ENCODE results near the gene IARS1. TPM values are rescaled to one million over a fixed set of nuclear protein-coding genes. Genes with fewer than 3 reads are reported as not detected.

The IARS1 gene
- total and polyA plus RNA-seq, 2 of the 13 experiments (the other 11 are each of a cell fraction or from before 2014, with no cell fraction given) = 55.9 to 185 TPM

GRCh38 chr9:92325269-92325990 is 31.9 kb upstream of the IARS1 start, which contains the start of the genes CENPP and NOL8 (continued):
- peak; percentile 72; the same call in 1 of the 2 replicates for TF ChIP-seq SAFB2 (CRISPR knock-in tag; IDR thresholded peaks at IDR 0.05; ENCODE audit: borderline replicate concordance, low read depth)
- no peak for TF ChIP-seq LRRFIP1 (CRISPR knock-in tag; conservative IDR thresholded peaks at IDR 0.05)
- no peak for TF ChIP-seq SRSF4 (IDR thresholded peaks at IDR 0.05; ENCODE audit: low read depth, low read length, poor library complexity, severe bottlenecking)
- peak; percentile 31; the same call in 1 of the 2 replicates for TF ChIP-seq BCL6 (CRISPR knock-in tag; IDR thresholded peaks at IDR 0.05)
- no peak for TF ChIP-seq SKIL (CRISPR knock-in tag; IDR thresholded peaks at IDR 0.05; ENCODE audit: borderline replicate concordance)
- TF ChIP-seq ZFP36 (IDR thresholded peaks at IDR 0.05; ENCODE audit: borderline replicate concordance, low read depth, low read length, partially characterized antibody) = no peak
- peak; percentile 27; the same call in 1 of the 2 replicates for TF ChIP-seq ZMYM3 (CRISPR knock-in tag; IDR thresholded peaks at IDR 0.05)
- TF ChIP-seq SMAD1 (CRISPR knock-in tag; IDR thresholded peaks at IDR 0.05; ENCODE audit: borderline replicate concordance, low read depth) = no peak
- TF ChIP-seq, protein P1, sequence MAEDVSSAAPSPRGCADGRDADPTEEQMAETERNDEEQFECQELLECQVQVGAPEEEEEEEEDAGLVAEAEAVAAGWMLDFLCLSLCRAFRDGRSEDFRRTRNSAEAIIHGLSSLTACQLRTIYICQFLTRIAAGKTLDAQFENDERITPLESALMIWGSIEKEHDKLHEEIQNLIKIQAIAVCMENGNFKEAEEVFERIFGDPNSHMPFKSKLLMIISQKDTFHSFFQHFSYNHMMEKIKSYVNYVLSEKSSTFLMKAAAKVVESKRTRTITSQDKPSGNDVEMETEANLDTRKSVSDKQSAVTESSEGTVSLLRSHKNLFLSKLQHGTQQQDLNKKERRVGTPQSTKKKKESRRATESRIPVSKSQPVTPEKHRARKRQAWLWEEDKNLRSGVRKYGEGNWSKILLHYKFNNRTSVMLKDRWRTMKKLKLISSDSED (CRISPR knock-in tag; IDR thresholded peaks at IDR 0.05) = peak; percentile 61; the same call in 1 of the 2 replicates
- peak; percentile 99 for TF ChIP-seq TFDP2 (CRISPR knock-in tag; IDR thresholded peaks at IDR 0.05)
- TF ChIP-seq DRAP1 (CRISPR knock-in tag; IDR thresholded peaks at IDR 0.05) = peak; percentile 42
- TF ChIP-seq, protein P2, sequence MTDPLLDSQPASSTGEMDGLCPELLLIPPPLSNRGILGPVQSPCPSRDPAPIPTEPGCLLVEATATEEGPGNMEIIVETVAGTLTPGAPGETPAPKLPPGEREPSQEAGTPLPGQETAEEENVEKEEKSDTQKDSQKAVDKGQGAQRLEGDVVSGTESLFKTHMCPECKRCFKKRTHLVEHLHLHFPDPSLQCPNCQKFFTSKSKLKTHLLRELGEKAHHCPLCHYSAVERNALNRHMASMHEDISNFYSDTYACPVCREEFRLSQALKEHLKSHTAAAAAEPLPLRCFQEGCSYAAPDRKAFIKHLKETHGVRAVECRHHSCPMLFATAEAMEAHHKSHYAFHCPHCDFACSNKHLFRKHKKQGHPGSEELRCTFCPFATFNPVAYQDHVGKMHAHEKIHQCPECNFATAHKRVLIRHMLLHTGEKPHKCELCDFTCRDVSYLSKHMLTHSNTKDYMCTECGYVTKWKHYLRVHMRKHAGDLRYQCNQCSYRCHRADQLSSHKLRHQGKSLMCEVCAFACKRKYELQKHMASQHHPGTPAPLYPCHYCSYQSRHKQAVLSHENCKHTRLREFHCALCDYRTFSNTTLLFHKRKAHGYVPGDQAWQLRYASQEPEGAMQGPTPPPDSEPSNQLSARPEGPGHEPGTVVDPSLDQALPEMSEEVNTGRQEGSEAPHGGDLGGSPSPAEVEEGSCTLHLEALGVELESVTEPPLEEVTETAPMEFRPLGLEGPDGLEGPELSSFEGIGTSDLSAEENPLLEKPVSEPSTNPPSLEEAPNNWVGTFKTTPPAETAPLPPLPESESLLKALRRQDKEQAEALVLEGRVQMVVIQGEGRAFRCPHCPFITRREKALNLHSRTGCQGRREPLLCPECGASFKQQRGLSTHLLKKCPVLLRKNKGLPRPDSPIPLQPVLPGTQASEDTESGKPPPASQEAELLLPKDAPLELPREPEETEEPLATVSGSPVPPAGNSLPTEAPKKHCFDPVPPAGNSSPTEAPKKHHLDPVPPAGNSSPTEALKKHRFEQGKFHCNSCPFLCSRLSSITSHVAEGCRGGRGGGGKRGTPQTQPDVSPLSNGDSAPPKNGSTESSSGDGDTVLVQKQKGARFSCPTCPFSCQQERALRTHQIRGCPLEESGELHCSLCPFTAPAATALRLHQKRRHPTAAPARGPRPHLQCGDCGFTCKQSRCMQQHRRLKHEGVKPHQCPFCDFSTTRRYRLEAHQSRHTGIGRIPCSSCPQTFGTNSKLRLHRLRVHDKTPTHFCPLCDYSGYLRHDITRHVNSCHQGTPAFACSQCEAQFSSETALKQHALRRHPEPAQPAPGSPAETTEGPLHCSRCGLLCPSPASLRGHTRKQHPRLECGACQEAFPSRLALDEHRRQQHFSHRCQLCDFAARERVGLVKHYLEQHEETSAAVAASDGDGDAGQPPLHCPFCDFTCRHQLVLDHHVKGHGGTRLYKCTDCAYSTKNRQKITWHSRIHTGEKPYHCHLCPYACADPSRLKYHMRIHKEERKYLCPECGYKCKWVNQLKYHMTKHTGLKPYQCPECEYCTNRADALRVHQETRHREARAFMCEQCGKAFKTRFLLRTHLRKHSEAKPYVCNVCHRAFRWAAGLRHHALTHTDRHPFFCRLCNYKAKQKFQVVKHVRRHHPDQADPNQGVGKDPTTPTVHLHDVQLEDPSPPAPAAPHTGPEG (CRISPR knock-in tag; IDR thresholded peaks at IDR 0.05) = 0 out of 2 replicates have a peak, but pooled peaks have one; percentile 15
- peak; percentile 97; the same call in 1 of the 2 replicates for TF ChIP-seq ZNF235 (CRISPR knock-in tag; IDR thresholded peaks at IDR 0.05; ENCODE audit: borderline replicate concordance)
